ENCODE results near the gene PEAK1. TPM values are rescaled to one million over a fixed set of nuclear protein-coding genes. Genes with fewer than 3 reads are reported as not detected.

Gene PEAK1
- total and polyA plus RNA-seq, 2 donors (not counting 1 experiment from before 2014, with no cell fraction given), result 61.0 to 91.8 TPM

GRCh38 chr15:77466521-77466920, 46.6 kb upstream of the PEAK1 start:
- Histone ChIP-seq H3K27ac (ENCODE audit: insufficient read depth, low read length) (no peak overlapping the region), H3K9ac (ENCODE audit: insufficient read depth, low read length) (no peak overlapping the region), H4K20me1 (ENCODE audit: control insufficient read depth, extremely low read depth, insufficient read depth, low read length) (no peaks in the 10 kb centered on the region), H3K4me3 (replicated peaks in 1 of 4; ENCODE audit: control extremely low read depth in 1 of 4, insufficient read depth in 1 of 4, low read depth in 3 of 4, low read length in 4 of 4) (no peak overlapping the region), H3K9me3 (ENCODE audit: control insufficient read depth, insufficient read depth, low read depth, low read length) (no peaks in the 10 kb centered on the region), H3K4me1 (ENCODE audit: control insufficient read depth, extremely low read depth, insufficient read depth, low read length) (no peaks in the 10 kb centered on the region), H2AFZ (ENCODE audit: low read length) (no peak overlapping the region), H3K4me2 (ENCODE audit: extremely low read depth, insufficient read depth, low read length) (no peak overlapping the region), H3K79me2 (ENCODE audit: control insufficient read depth, insufficient read depth, low read length) (no peaks in the 10 kb centered on the region), H3K36me3 (ENCODE audit: control insufficient read depth, insufficient read depth, low read length) (no peaks in the 10 kb centered on the region), H3K27me3 (ENCODE audit: control insufficient read depth, insufficient read depth, low read length) (no peaks in the 10 kb centered on the region)
- TF ChIP-seq CTCF (conservative IDR thresholded peaks at IDR 0.05 in 1 of 2, IDR thresholded peaks at IDR 0.05 in 1 of 2; ENCODE audit: low read depth in 1 of 2, low read length in 2 of 2) (no peak), EZH2 (IDR thresholded peaks at IDR 0.05; ENCODE audit: low read length, missing control alignments) (no peak)
- DNase-seq (ENCODE audit: low read depth in 2 of 2), result no peak

GRCh38 chr15:77464129-77464865, 44.4 kb upstream of the PEAK1 start:
- no peak overlapping the region for H3K4me2 ChIP-seq (ENCODE audit: extremely low read depth, insufficient read depth, low read length)
- H3K9ac ChIP-seq (ENCODE audit: insufficient read depth, low read length), result no peak overlapping the region
- no peaks in the 10 kb centered on the region for H3K9me3 ChIP-seq (ENCODE audit: control insufficient read depth, insufficient read depth, low read depth, low read length)
- no peak overlapping the region for H2AFZ ChIP-seq (ENCODE audit: low read length)
- no peak for DNase-seq (ENCODE audit: low read depth in 2 of 2)
- no peak overlapping the region for H3K4me3 ChIP-seq (replicated peaks in 1 of 4; ENCODE audit: control extremely low read depth in 1 of 4, insufficient read depth in 1 of 4, low read depth in 3 of 4, low read length in 4 of 4)
- TF ChIP-seq EZH2 (IDR thresholded peaks at IDR 0.05; ENCODE audit: low read length, missing control alignments) (no peak), CTCF (conservative IDR thresholded peaks at IDR 0.05 in 1 of 2, IDR thresholded peaks at IDR 0.05 in 1 of 2; ENCODE audit: low read depth in 1 of 2, low read length in 2 of 2) (no peak)
- H3K27ac ChIP-seq (ENCODE audit: insufficient read depth, low read length), result no peak overlapping the region
- no peaks in the 10 kb centered on the region for H4K20me1 ChIP-seq (ENCODE audit: control insufficient read depth, extremely low read depth, insufficient read depth, low read length)
- H3K4me1 ChIP-seq (ENCODE audit: control insufficient read depth, extremely low read depth, insufficient read depth, low read length), result no peaks in the 10 kb centered on the region
- H3K36me3 ChIP-seq (ENCODE audit: control insufficient read depth, insufficient read depth, low read length), result no peaks in the 10 kb centered on the region
- no peaks in the 10 kb centered on the region for H3K27me3 ChIP-seq (ENCODE audit: control insufficient read depth, insufficient read depth, low read length)
- H3K79me2 ChIP-seq (ENCODE audit: control insufficient read depth, insufficient read depth, low read length), result no peaks in the 10 kb centered on the region

GRCh38 chr15:77461486-77461885, 41.6 kb upstream of the PEAK1 start:
- H3K4me2 ChIP-seq (ENCODE audit: extremely low read depth, insufficient read depth, low read length), result no peak overlapping the region
- no peaks in the 10 kb centered on the region for H3K79me2 ChIP-seq (ENCODE audit: control insufficient read depth, insufficient read depth, low read length)
- H3K9ac ChIP-seq (ENCODE audit: insufficient read depth, low read length), result no peak overlapping the region
- H3K9me3 ChIP-seq (ENCODE audit: control insufficient read depth, insufficient read depth, low read depth, low read length), result no peaks in the 10 kb centered on the region
- H3K4me1 ChIP-seq (ENCODE audit: control insufficient read depth, extremely low read depth, insufficient read depth, low read length), result peaks cover 12% of the 10 kb centered on the region
- peak in 1 of 2 donors; percentile 62 for DNase-seq (ENCODE audit: low read depth in 2 of 2)
- H2AFZ ChIP-seq (ENCODE audit: low read length), result no peak overlapping the region
- no peaks in the 10 kb centered on the region for H3K36me3 ChIP-seq (ENCODE audit: control insufficient read depth, insufficient read depth, low read length)
- H3K27me3 ChIP-seq (ENCODE audit: control insufficient read depth, insufficient read depth, low read length), result no peaks in the 10 kb centered on the region
- H3K27ac ChIP-seq (ENCODE audit: insufficient read depth, low read length), result no peak overlapping the region
- TF ChIP-seq EZH2 (IDR thresholded peaks at IDR 0.05; ENCODE audit: low read length, missing control alignments) (no peak), CTCF (conservative IDR thresholded peaks at IDR 0.05 in 1 of 2, IDR thresholded peaks at IDR 0.05 in 1 of 2; ENCODE audit: low read depth in 1 of 2, low read length in 2 of 2) (no peak)
- H4K20me1 ChIP-seq (ENCODE audit: control insufficient read depth, extremely low read depth, insufficient read depth, low read length), result no peaks in the 10 kb centered on the region
- H3K4me3 ChIP-seq (replicated peaks in 1 of 4; ENCODE audit: control extremely low read depth in 1 of 4, insufficient read depth in 1 of 4, low read depth in 3 of 4, low read length in 4 of 4), result no peak overlapping the region

Measured in fibroblast of lung (primary cell).